Stimulated activated effector memory CD8-positive, alpha-beta T cell treated with anti-CD3 and anti-CD28 coated beads, Interleukin-12 subunit alpha, Interleukin-12 subunit beta, amount 100 ng/mL, for 72 hours (primary cell): Measurements from ENCODE around the gene WDCP.
A peak's percentile ranks its signal among the peaks of the same experiment; 100 is the strongest.
"Not testable (repeated sequence)": the region's sequence is repeated elsewhere in the genome, so short reads cannot be mapped to it uniquely, and the experiment has no call there.

ENCODE experiments used
- ATAC-seq: fragments of 150-1000 bp; cut with Tn5 transposase; 2 replicates; pipeline ENCODE4 v1.10.0; 2021
- DNase-seq, 2 donors: peaks; one replicate each; pipeline ENCODE4 v3.0.0; 2021 to 2022; ENCODE audit warnings: low spot score in 2 of 2
- H3K27ac Mint-ChIP-seq: one replicate; pipeline ENCODE4 v1.8.0; 2022; ENCODE audit warnings: mild to moderate bottlenecking, mixed read lengths
- H3K36me3 Mint-ChIP-seq: one replicate; pipeline ENCODE4 v1.8.0; 2022; ENCODE audit warnings: mild to moderate bottlenecking, mixed read lengths
- H3K4me1 Mint-ChIP-seq: one replicate; pipeline ENCODE4 v1.8.0; 2022; ENCODE audit warnings: mixed read lengths
- H3K4me3 Mint-ChIP-seq: one replicate; pipeline ENCODE4 v1.8.0; 2022; ENCODE audit warnings: mild to moderate bottlenecking, mixed read lengths
- H3K9me3 Mint-ChIP-seq: one replicate; pipeline ENCODE4 v1.8.0; 2022; ENCODE audit warnings: mixed read lengths

The WDCP gene

GRCh38 chr2:24046930-24047702 is at the start of gene WDCP:
TSS of gene WDCP (minus strand) at chr2:24047391. CDS start at chr2:24039494, 7,897 bp downstream.
- Mint-ChIP-seq H3K36me3 (peaks cover 12% of the 10 kb centered on the region), H3K9me3 (no peaks in the 10 kb centered on the region), H3K4me3 (no peak within 1 kb of the TSS)

GRCh38 chr2:24095171-24095677 is 48.0 kb upstream of the WDCP start:
- H3K27ac Mint-ChIP-seq, H3K4me3 Mint-ChIP-seq, DNase-seq, ATAC-seq, H3K9me3 Mint-ChIP-seq, H3K4me1 Mint-ChIP-seq: not testable (repeated sequence)
- peaks cover 20% of the 10 kb centered on the region for H3K36me3 Mint-ChIP-seq

More at GRCh38 chr2:24046930-24047702, at the start of gene WDCP:
- Mint-ChIP-seq H3K4me1 (peaks cover 33% of the 10 kb centered on the region), H3K27ac (peak within 1 kb of the TSS; percentile 95)
- ATAC-seq (peak; percentile 98), DNase-seq (peak; percentile 72 to 94)

DNA sequence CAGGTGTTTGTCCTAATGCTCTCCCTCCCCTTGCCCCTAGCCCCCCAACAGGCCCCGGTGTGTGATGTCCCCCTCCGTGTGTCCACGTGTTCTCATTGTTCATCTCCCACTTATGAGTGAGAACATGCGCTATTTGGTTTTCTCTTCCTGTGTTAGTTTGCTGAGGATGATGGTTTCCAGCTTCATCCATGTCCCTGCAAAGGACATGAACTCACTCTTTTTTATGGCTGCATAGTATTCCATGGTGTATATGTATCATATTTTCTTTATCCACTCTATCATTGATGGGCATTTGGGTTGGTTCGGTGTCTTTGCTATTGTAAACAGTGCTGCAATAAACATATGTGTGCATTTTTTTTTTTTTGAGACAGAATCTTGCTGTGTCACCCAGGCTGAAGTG is 46.1 kb upstream of the WDCP start:
- not testable (repeated sequence) for H3K4me1 Mint-ChIP-seq, DNase-seq, H3K27ac Mint-ChIP-seq, H3K9me3 Mint-ChIP-seq, ATAC-seq, H3K4me3 Mint-ChIP-seq
- peaks cover 30% of the 10 kb centered on the region for H3K36me3 Mint-ChIP-seq

DNA sequence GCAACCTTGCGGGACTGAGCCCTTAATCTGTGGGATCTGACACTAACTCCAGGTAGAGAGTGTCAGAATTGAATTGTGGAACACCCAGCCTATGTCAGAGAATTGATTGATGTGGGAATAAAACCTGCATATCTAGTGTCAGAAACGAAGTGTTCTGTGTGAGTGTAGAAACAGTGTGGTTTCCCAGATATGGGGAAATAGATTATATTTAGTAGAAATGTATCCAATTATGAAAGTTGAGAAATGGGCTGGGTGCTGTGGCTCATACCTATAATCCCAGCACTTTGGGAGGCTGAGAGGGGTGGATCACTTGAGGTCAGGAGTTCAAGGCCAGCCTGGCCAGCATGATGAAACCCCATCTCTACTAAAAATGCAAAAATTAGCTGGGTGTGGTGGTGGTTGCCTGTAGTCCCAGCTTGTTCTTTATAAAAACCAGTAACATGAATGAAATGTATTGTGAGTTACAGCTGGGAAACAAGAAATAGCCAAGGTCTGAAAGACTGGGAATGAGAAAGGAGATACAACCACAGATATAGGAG is 41.7 kb upstream of the WDCP start:
- DNase-seq (no peak), ATAC-seq (no peak)
- no peak overlapping the region for H3K4me3 Mint-ChIP-seq
- peaks cover 2% of the 10 kb centered on the region for H3K9me3 Mint-ChIP-seq
- no peak overlapping the region for H3K27ac Mint-ChIP-seq
- peaks cover 23% of the 10 kb centered on the region for H3K36me3 Mint-ChIP-seq
- peaks cover 9% of the 10 kb centered on the region for H3K4me1 Mint-ChIP-seq

- Mint-ChIP-seq H3K4me1 (peaks cover 13% of the 10 kb centered on the region), H3K27ac (no peak overlapping the region), H3K36me3 (peaks cover 24% of the 10 kb centered on the region), H3K4me3 (no peak overlapping the region), H3K9me3 (no peaks in the 10 kb centered on the region)
- no peak for DNase-seq
- ATAC-seq = no peak
These were observed 39.8 kb upstream of the WDCP start for GRCh38 chr2:24087032-24087431.

GRCh38 chr2:24086241-24086640 is 39.0 kb upstream of the WDCP start:
- Mint-ChIP-seq H3K9me3 (no peaks in the 10 kb centered on the region), H3K27ac (no peak overlapping the region), H3K36me3 (peaks cover 29% of the 10 kb centered on the region), H3K4me3 (no peak overlapping the region), H3K4me1 (peaks cover 13% of the 10 kb centered on the region)
- ATAC-seq (no peak), DNase-seq (no peak)

GRCh38 chr2:24085200-24085489 is 38.0 kb upstream of the WDCP start:
- ATAC-seq (no peak), DNase-seq (no peak)
- peak overlapping the region; percentile 76 for H3K4me3 Mint-ChIP-seq
- peak overlapping the region; percentile 45 for H3K27ac Mint-ChIP-seq
- peaks cover 13% of the 10 kb centered on the region for H3K4me1 Mint-ChIP-seq
- no peaks in the 10 kb centered on the region for H3K9me3 Mint-ChIP-seq
- H3K36me3 Mint-ChIP-seq = peaks cover 35% of the 10 kb centered on the region

DNA sequence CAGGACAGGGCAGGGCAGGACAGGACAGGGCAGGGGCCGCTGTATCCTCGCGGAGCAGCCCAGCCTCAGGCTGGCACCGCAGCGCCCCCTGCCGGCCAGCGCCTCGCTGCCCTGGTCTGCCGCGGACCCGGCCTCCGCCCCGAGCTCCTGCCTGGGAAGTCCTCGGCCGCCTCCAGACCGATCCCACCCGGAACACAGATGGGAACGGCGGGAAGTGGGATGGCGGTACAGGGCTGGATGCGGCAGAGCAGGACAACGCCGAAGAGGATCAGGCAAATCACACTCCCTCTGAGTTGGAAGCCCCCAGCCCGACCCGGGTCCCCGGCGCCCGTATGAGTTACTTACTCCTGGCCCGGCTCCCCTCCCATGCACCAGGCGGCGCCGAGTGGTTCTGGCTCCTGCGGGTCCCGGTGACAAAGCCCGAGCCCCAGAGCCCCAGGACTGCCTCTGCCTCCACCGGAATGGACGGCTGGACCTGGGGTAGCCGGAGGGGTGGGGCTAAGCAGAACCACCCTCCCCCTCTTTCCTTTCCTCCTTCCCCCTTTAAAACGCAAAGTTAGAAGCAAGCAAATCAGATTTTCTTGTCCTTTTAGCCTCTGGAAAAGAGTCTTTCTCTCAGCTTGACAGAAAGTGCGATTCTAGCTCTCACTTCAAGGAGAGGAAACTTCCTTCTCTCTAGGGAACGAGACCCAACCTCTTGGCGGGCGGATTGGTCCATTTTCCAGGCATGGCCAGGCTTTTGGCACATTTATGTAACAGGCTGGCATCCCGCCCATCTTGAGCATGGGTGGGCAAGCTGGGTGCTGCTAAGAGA is 37.4 kb upstream of the WDCP start, which contains the start of gene TP53I3:
TSS of gene TP53I3 (minus strand) at position 449 of the 814 bp plus-strand sequence. CDS start 508 bp downstream, outside the sequence.
- no peaks in the 10 kb centered on the region for H3K9me3 Mint-ChIP-seq
- H3K4me3 Mint-ChIP-seq = peak within 1 kb of the TSS; percentile 76
- H3K36me3 Mint-ChIP-seq = peaks cover 35% of the 10 kb centered on the region
- ATAC-seq (peak; percentile 97), DNase-seq (peak; percentile 93 to 96)
- peaks cover 13% of the 10 kb centered on the region for H3K4me1 Mint-ChIP-seq
- peak within 1 kb of the TSS; percentile 45 for H3K27ac Mint-ChIP-seq

DNA sequence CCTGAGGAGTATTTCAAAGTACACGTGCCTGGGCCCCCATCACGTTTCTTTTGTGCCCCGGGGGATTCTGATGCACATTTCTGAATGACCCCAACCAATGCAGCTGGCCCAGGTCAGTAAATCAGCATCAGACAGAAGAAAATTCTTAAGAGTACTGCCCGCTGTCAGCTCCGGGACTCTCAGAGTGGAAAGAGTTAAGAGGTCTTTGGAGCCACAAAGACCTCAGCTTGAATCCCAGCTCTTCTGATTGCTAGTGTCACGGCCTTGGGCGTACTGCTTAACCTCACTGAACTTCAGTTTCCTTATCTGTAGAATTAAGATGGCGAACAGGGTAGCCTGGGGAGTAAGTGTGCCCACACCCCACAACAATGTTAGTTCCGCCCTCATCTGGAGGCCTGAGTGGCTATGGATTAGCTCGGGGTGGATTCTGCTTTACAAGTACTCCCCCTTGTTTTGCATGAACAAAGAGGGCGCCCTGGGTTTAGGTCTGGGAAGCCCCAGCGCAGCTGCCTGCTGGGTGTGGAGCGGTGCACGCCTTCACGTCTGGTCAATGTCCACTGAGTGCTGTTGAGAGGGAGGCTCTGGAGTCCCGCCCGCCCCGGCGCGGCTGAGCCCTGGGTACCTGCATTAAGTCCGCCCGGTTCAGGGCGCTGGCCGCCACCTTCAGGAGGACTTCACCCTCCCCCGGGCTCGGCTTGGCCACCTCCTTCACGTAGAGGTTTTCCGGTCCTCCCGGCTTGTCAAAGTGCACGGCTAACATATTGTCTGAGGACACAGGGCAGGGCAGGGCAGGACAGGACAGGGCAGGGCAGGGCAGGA is 36.6 kb upstream of the WDCP start:
- peaks cover 13% of the 10 kb centered on the region for H3K4me1 Mint-ChIP-seq
- H3K4me3 Mint-ChIP-seq = peak overlapping the region; percentile 76
- no peak for DNase-seq
- H3K27ac Mint-ChIP-seq = peak overlapping the region; percentile 45
- H3K36me3 Mint-ChIP-seq = peaks cover 29% of the 10 kb centered on the region
- no peaks in the 10 kb centered on the region for H3K9me3 Mint-ChIP-seq
- ATAC-seq = peak; percentile 70

GRCh38 chr2:24082787-24083566 is 35.8 kb upstream of the WDCP start:
- H3K4me3 Mint-ChIP-seq = peak overlapping the region; percentile 76
- no peak for ATAC-seq
- H3K36me3 Mint-ChIP-seq = peaks cover 23% of the 10 kb centered on the region
- H3K4me1 Mint-ChIP-seq = peaks cover 13% of the 10 kb centered on the region
- no peak for DNase-seq
- H3K9me3 Mint-ChIP-seq = no peaks in the 10 kb centered on the region
- H3K27ac Mint-ChIP-seq = peak overlapping the region; percentile 45

GRCh38 chr2:24080701-24081100 is 33.5 kb upstream of the WDCP start:
- ATAC-seq (no peak), DNase-seq (no peak)
- Mint-ChIP-seq H3K27ac (no peak overlapping the region), H3K4me1 (peaks cover 21% of the 10 kb centered on the region), H3K4me3 (no peak overlapping the region), H3K36me3 (peaks cover 32% of the 10 kb centered on the region), H3K9me3 (no peaks in the 10 kb centered on the region)

DNA sequence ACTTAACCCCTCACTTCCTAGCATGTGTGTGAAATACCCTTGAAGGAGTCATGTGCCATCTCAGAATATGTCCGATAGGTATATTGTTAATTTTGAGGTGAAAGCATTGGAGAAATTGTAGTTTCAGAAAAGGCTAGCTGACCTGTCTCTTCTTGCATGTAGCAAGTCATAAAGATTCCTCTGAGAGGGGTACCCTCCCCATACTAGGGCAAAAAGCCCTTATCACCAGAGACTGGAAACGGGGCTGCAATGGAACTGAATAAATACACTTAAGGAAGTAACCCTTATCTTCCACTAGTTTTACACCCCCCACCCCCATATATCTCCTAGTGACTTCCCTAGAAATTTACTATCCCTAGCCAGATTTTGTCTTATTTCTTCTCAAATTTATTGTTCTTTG is 30.7 kb upstream of the WDCP start:
- DNase-seq = no peak
- Mint-ChIP-seq H3K4me3 (peak overlapping the region; percentile 92), H3K9me3 (no peaks in the 10 kb centered on the region), H3K4me1 (peaks cover 32% of the 10 kb centered on the region), H3K36me3 (peaks cover 55% of the 10 kb centered on the region), H3K27ac (peak overlapping the region; percentile 96)
- ATAC-seq = no peak

DNA sequence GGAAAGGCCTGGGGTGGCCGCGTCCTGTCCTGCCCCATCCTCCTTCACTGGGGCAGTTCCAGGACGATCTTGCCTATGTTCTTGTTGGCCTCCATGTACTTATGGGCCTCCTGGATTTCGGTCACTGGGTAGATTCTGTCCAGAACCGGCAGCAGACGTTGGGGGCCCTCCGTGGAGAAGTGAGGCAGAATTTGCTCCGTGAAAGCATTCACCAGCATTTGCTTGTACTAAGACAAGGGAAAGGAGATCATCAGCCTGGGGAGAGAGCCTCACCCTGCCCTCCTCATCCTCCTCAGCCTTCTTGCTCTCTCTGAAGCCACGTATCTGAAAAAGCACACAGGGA is 30.3 kb upstream of the WDCP start:
- H3K4me3 Mint-ChIP-seq = peak overlapping the region; percentile 92
- no peak for ATAC-seq
- H3K27ac Mint-ChIP-seq = peak overlapping the region; percentile 96

GRCh38 chr2:24076849-24077534 is 29.8 kb upstream of the WDCP start:
- no peak for DNase-seq
- H3K4me3 Mint-ChIP-seq = peak overlapping the region; percentile 92
- ATAC-seq = peak; percentile 38
- peaks cover 37% of the 10 kb centered on the region for H3K4me1 Mint-ChIP-seq
- peak overlapping the region; percentile 96 for H3K27ac Mint-ChIP-seq
- peaks cover 64% of the 10 kb centered on the region for H3K36me3 Mint-ChIP-seq
- no peaks in the 10 kb centered on the region for H3K9me3 Mint-ChIP-seq

More for the DNA sequence above, 30.3 kb upstream of the WDCP start:
- DNase-seq = no peak
- peaks cover 32% of the 10 kb centered on the region for H3K4me1 Mint-ChIP-seq
- no peaks in the 10 kb centered on the region for H3K9me3 Mint-ChIP-seq
- peaks cover 58% of the 10 kb centered on the region for H3K36me3 Mint-ChIP-seq
